ENCODE results near the gene EIF4EBP3.
A peak's percentile ranks its signal among the peaks of the same experiment; 100 is the strongest.

Gene EIF4EBP3

DNA sequence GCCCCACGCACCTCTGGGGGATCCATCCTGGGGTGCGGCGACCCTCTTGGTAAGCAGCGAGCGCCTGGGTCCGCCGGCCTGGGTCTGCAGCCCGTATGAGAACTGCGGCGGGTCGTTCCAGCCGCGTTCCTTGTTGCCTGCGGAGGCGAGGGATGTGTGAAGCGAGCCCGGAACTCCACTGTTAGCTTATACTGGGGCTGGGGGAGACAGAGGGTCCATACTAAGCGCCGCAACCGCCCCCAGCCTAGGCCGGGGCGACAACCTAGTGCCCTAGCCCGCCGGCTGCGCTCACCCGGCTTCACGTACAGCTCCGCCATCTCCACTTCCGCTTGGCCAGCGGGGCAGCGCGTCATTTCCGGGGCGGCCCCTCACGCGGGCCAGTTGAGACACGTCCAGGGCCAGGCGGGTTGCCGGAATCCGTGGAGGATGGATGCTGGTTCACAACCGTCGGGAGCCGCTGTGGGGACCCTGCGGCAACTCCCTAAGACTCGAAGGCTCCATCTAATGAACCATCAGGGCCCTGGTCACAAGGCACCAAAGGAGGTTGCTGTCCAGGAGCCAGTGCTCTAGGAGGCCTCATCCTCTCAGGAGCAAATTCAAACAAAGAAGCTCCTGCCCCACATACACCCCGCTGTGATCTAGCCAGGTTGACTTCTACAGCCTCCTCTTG, 9.8 kb downstream of the EIF4EBP3 start, which contains the start of gene SRA1:
SRA1 (minus strand) TSS at position 338 of the 670 bp plus-strand sequence; CDS start at position 317, 21 bp downstream.
- peak; percentile 91 for DNase-seq (ENCODE audit: low spot score)

- no peak for DNase-seq (ENCODE audit: low spot score)
Measured at GRCh38 chr5:140557965-140558364, 10.5 kb downstream of the EIF4EBP3 start.

- no peak for DNase-seq (ENCODE audit: low spot score)
Measured at GRCh38 chr5:140558542-140558941, 11.1 kb downstream of the EIF4EBP3 start.

DNA sequence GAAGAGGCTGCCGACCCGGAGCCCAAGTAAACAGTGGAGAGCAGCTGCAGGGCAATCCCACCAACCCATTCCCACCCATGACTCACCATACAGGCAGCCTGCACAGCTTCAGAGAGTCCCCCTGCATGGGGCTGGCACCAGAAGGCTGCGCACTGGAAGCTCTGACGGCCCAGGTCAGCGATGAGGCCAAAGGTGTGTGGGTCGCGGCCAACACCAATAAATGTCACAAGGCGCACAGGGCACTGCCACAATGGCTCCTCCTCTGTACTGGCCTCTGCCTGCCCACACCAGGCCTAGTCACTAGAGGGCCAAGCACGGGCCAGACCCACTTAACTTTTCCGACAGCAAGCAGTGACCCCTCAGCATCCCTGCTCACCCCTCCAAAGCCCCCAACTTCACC, 12.8 kb downstream of the EIF4EBP3 start:
- no peak for DNase-seq (ENCODE audit: low spot score)

GRCh38 chr5:140561753-140562523, 14.5 kb downstream of the EIF4EBP3 start:
- DNase-seq (ENCODE audit: low spot score) = no peak

- DNase-seq (ENCODE audit: low spot score) = no peak
Measured at GRCh38 chr5:140563596-140563995, 16.1 kb downstream of the EIF4EBP3 start.

DNA sequence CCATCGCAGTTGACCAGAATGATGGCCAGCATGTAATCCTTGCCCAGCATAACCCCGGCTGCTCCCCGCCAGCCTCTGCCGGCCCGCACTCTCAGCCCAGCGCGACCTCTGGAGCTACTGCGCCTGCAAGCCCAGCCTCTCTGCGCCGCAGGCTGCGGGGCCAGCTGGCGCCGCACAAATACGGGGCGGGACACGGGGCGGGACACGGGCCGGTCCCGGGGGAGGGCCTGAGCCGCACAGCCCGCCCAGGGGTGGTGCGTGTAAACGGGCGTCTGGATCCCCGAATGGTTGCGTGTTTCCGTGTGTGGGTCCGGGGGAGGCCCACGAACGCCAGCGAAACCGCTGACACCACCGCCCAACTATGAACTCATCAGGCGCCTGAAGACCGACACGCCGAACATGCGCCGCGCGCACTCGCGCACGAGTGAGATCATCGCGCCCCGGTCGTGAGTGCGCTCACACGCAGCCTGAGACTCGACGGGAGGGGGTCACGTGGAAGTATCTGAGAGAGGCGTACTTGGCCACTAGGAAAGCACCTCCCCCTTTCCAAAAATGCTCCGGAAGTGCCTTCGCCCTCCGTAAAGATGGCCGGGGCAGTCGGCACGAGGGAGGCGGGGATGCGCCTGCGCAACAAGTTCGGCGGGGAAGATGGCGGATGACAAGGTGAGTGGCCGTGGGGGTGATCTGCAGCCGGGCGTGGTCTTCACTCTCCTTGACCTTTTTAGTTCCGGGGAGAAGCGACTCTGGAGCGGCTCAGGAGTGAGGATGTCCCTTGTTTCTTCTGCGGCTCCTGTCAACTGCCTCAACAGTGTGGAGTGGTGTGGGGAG, 16.9 kb downstream of the EIF4EBP3 start, which contains the start of the genes APBB3 and SLC35A4:
APBB3 (minus strand) TSS at position 403 of the 828 bp plus-strand sequence; CDS start at position 50, 353 bp downstream.
SLC35A4 (plus strand) TSS at position 633 of the 828 bp plus-strand sequence. CDS start 2,342 bp downstream, outside the sequence.
- peak; percentile 99 for DNase-seq (ENCODE audit: low spot score)

GRCh38 chr5:140565024-140565779, 17.7 kb downstream of the EIF4EBP3 start:
- DNase-seq (ENCODE audit: low spot score) = no peak

- no peak for DNase-seq (ENCODE audit: low spot score)
Measured at GRCh38 chr5:140565780-140566095, 18.3 kb downstream of the EIF4EBP3 start.

GRCh38 chr5:140566665-140567064, 19.2 kb downstream of the EIF4EBP3 start:
- DNase-seq (ENCODE audit: low spot score) = no peak

- no peak for DNase-seq (ENCODE audit: low spot score)
Measured at GRCh38 chr5:140567136-140567818, 19.8 kb downstream of the EIF4EBP3 start.

DNA sequence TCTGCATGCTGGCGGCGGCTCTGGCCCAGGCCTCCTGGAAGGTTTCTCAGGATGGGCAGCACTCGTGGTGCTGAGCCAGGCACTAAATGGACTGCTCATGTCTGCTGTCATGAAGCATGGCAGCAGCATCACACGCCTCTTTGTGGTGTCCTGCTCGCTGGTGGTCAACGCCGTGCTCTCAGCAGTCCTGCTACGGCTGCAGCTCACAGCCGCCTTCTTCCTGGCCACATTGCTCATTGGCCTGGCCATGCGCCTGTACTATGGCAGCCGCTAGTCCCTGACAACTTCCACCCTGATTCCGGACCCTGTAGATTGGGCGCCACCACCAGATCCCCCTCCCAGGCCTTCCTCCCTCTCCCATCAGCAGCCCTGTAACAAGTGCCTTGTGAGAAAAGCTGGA, 20.4 kb downstream of the EIF4EBP3 start:
- no peak for DNase-seq (ENCODE audit: low spot score)

GRCh38 chr5:140568443-140569063, 21.1 kb downstream of the EIF4EBP3 start:
- no peak for DNase-seq (ENCODE audit: low spot score)

DNA sequence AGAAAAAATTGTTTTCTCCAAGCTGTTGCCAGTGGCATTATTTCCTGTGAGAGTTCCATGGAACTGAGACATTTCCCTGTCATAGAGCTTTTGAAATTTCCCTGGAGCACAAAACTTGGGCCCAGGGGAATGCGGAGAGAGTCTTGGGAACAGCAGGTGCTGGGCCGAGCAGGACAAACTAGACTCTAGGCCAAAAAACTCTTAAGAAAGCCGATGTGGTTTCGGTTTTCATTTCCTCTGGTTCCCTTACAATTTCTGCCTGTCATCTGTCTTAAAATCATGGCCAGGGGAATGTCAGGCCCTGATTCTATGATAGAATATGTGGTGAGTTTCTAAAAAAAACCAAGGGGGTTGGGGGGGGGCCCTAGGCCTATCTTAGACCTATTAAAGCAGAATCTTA, 21.7 kb downstream of the EIF4EBP3 start:
- no peak for DNase-seq (ENCODE audit: low spot score)

- DNase-seq (ENCODE audit: low spot score) = no peak
Measured at GRCh38 chr5:140570058-140570457, 22.6 kb downstream of the EIF4EBP3 start.

DNA sequence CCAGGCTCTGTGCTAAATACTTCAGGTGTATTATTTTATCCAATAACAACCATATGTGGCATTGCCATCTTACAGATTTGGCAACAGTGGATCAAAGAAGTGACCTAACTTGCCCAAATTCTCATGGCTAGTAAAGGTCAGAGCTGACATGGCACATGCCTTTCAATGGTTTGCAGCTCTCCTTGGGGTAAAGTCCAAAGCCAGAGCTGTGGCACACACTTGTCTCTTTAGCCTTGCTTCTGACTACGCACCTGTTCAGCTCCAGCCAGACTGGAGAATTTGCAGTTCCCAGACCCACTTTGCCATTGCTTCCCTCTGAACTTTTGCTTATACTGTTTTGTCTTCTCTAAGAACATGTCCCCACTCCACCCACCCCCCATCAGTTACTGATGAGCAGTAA, 23.0 kb downstream of the EIF4EBP3 start:
- DNase-seq (ENCODE audit: low spot score) = no peak

- DNase-seq (ENCODE audit: low spot score) = no peak
Measured at GRCh38 chr5:140571105-140571504, 23.6 kb downstream of the EIF4EBP3 start.

GRCh38 chr5:140573683-140574082, 26.2 kb downstream of the EIF4EBP3 start:
- no peak for DNase-seq (ENCODE audit: low spot score)

DNA sequence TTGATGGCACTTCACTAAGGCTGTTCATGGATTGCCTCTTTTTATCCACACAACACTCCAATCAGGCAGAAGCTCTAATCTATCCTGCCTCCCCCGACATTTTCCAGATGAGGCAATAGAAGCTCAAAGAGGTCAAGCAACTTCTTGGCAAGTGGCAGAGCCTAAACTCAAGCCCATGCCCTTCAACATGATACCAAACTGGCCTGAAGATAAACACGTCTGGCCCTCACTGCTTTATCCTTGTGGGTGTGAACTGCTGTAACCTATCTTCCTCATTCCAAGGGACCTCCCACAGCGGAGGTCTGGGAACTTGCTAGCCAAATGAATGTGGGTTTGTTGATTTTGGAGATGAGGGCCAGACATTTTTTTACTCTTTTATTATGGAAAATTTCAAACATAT, 26.7 kb downstream of the EIF4EBP3 start:
- no peak for DNase-seq (ENCODE audit: low spot score)

DNA sequence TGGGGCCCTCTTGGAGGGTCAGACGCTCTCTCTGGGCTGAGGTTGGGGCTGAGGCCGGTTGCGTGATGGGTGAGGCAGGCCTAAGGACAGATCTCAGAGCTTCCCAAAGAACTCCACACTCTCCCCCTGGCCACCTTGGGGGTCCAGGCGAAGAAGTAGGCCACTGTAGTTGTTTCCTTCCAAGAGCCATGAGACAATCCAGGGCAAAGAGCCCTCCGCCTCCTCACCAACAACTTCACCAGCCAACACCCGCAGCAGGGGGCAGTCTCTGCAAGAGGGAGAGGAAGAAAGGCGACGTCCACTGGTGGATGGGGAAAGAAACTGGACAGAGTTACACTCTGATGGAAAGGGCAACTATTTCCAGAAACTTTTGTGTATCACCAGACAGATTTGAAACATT, 27.8 kb downstream of the EIF4EBP3 start:
- peak; percentile 56 for DNase-seq (ENCODE audit: low spot score)

- DNase-seq (ENCODE audit: low spot score) = no peak
Measured at GRCh38 chr5:140576776-140577201, 29.3 kb downstream of the EIF4EBP3 start.
